Bronchial epithelial cell (primary cell): ENCODE measurements around the gene GPR156. TPM values are rescaled to one million over a fixed set of nuclear protein-coding genes. Genes with fewer than 3 reads are reported as not detected.
A peak's percentile ranks its signal among the peaks of the same experiment; 100 is the strongest.
"Not testable (repeated sequence)": the region's sequence is repeated elsewhere in the genome, so short reads cannot be mapped to it uniquely, and the experiment has no call there.

Experiments used
- DNase-seq: peaks from one replicate; pipeline ENCODE4 v3.0.0-alpha.2; 2010; ENCODE audit warnings: low read depth
- FAIRE-seq: peaks from 2 replicates; lab custom pipeline; 2011; peaks lifted over from hg19 to GRCh38; lab: Jason Lieb, UNC
- H3K27me3 ChIP-seq: 2 replicates; pipeline ENCODE4 v1.5.1; 2011; ENCODE audit warnings: low read length; ENCODE audit not compliant: control insufficient read depth, insufficient read depth
- H3K36me3 ChIP-seq: 2 replicates; pipeline ENCODE4 v1.5.1; 2011; ENCODE audit warnings: low read length; ENCODE audit not compliant: control insufficient read depth, insufficient read depth
- H3K4me3 ChIP-seq: 2 replicates; pipeline ENCODE4 v1.5.1; 2011; ENCODE audit warnings: mild to moderate bottlenecking, low read depth, low read length, control low read depth
- total RNA-seq: library from RNA; depleted of rRNA; stranded (reverse); fragments of >200 nt; gene quantifications from 2 replicates; pipeline ENCODE4 v1.2.1, GENCODE V29; 2014
- TF ChIP-seq, protein P1 (sequence below): IDR thresholded peaks from 2 replicates; pipeline ENCODE4 v1.5.1; 2011; ENCODE audit warnings: mild to moderate bottlenecking, moderate library complexity, low read length, control low read depth, inconsistent platforms; ENCODE audit not compliant: insufficient read depth, severe bottlenecking

Gene GPR156
- total RNA-seq, 1 donor from 2014 or later, result under 0.01 TPM

DNA sequence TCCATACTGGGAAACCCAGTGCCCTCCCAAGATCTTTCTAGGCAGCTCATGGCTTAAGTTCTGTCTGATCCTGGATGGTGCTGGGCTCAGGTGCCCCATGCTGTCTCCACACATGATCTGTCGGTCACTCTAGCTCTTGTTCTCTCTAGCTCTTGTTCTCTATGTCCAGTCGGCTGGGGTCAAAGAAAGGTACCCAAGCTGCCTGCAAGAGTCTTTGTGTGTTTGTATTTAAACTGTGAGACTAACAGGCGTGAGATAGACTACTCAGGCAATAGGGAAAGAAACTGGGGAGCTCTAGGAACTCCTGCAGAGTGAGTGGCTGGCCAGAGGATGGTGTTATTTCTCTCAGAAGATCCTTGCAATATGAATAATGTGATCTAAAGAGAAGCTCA, 40.2 kb downstream of the GPR156 start:
- H3K4me3 ChIP-seq, result no peak overlapping the region
- DNase-seq (no peak), FAIRE-seq (no peak)
- peaks cover 3% of the 10 kb centered on the region for H3K27me3 ChIP-seq
- no peaks in the 10 kb centered on the region for H3K36me3 ChIP-seq
- TF ChIP-seq, protein P1, sequence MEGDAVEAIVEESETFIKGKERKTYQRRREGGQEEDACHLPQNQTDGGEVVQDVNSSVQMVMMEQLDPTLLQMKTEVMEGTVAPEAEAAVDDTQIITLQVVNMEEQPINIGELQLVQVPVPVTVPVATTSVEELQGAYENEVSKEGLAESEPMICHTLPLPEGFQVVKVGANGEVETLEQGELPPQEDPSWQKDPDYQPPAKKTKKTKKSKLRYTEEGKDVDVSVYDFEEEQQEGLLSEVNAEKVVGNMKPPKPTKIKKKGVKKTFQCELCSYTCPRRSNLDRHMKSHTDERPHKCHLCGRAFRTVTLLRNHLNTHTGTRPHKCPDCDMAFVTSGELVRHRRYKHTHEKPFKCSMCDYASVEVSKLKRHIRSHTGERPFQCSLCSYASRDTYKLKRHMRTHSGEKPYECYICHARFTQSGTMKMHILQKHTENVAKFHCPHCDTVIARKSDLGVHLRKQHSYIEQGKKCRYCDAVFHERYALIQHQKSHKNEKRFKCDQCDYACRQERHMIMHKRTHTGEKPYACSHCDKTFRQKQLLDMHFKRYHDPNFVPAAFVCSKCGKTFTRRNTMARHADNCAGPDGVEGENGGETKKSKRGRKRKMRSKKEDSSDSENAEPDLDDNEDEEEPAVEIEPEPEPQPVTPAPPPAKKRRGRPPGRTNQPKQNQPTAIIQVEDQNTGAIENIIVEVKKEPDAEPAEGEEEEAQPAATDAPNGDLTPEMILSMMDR, result no peak

DNA sequence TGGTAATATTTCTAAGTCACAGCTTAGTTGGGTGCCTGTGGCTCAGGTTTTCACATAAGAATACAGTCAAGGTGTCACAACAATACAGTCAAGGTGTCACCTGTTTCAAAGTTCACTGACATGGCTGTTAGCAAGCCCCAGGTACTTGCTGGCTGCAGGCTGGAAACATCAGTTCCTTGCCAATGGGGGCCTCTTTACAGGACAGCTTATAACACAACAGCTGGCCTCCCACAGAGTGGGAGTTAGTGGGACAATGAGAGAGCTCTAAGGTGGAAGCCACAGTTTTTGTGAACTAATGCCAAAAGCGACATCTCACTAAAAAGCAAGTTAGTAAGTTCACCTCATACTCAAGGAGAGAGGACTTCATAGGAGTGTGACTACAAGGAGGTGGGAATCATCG, 45.4 kb downstream of the GPR156 start:
- Histone ChIP-seq H3K27me3 (peaks cover 3% of the 10 kb centered on the region), H3K4me3 (no peak overlapping the region), H3K36me3 (no peaks in the 10 kb centered on the region)
- FAIRE-seq, result no peak
- TF ChIP-seq, protein P1, result no peak
- no peak for DNase-seq

DNA sequence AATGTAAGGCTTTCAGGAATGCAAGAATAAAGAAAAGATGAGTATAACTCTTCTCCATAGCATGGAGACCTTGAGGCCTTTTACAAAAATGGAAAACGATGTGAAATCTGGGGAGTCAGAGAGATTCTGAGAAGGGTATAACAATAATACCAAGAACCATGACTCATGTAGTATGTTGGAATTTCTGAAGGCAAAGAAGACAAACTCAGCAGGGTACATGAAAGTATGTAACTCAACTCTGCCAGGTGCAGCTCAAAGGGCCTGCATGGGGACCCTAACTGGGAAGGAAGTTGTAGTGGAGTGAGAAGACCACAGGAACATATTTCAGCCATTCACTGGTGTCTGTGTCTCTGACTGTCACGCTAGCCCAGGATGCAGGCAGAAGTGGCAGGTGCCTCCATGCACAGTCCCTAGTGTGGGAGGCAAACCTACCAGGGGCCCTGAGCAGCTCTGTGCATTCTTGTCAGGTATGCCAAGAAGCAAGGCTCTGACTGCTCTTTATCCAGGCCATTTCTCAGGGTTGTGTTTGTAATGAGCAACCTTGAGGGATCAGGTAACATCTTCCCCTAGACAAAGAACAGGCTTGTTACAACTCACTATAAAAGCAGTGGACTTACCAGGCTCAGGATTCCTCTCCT, 57.2 kb downstream of the GPR156 start:
- TF ChIP-seq, protein P1, result no peak
- FAIRE-seq (no peak), DNase-seq (no peak)

DNA sequence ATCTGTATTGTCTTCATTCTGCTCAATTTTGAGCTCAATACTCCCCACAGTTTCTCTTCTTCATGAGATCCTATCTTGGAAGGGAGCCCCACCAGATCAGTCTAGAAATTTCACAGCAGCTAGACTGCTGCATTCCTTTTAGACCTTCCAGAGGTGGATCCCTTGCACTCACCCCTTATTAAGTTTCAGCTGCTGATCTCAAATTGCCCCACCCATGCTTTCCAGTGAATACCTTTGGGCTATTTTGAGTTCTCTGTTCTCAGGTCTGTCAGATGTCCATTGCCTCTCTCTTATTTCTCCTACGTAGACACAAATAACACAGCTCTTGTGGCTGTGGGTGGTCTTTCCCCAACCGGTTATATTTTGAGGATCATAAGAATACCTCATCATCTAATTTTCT, 60.8 kb downstream of the GPR156 start:
- Histone ChIP-seq H3K27me3 (no peaks in the 10 kb centered on the region), H3K36me3 (no peaks in the 10 kb centered on the region), H3K4me3 (no peak overlapping the region)
- TF ChIP-seq, protein P1, result no peak
- FAIRE-seq (no peak), DNase-seq (peak; percentile 23)

More for the DNA sequence above, 57.2 kb downstream of the GPR156 start:
- no peaks in the 10 kb centered on the region for H3K36me3 ChIP-seq
- no peaks in the 10 kb centered on the region for H3K27me3 ChIP-seq
- H3K4me3 ChIP-seq, result no peak overlapping the region

DNA sequence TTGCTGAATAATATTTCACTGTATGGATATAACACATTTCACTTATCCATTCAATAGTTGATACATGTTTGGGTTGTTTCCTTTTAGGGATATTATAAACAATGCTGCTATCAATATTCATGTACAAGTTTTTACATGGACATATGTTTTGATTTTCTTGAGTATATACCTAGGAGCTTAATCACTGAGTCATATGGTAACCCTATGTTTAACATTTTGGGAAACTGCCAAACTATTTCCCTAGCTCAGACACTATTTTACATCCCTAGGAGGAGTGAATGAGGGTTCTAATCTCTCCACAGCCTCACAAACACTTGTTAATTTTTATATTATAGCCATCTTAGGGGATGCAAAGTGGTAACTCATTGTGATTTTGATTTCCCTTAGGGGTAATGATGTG, 66.0 kb downstream of the GPR156 start:
- Histone ChIP-seq H3K27me3 (no peaks in the 10 kb centered on the region), H3K4me3 (no peak overlapping the region), H3K36me3 (no peaks in the 10 kb centered on the region)
- no peak for FAIRE-seq
- peak; percentile 67 for DNase-seq
- TF ChIP-seq, protein P1, result no peak

DNA sequence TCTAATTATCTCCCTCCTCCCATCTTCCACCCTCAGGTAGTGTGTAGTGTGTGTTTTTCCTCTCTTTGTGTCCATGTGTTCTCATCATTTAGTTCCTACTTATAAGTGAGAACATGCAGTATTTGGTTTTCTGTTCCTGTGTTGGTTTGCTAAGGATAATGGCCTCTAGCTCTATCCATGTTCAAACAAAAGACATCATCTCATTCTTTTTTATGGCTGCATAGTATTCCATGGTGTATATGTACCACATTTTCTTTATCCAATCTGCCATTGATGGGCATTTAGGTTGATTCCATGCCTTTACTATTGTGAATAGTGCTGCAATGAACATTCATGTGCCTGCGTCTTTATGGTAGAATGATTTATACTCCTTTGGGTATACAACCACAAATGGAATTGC, 68.4 kb downstream of the GPR156 start:
- not testable (repeated sequence) for H3K27me3 ChIP-seq, DNase-seq, FAIRE-seq, H3K36me3 ChIP-seq, H3K4me3 ChIP-seq
